ENCODE data around the gene NDRG3. TPM values are rescaled to one million over a fixed set of nuclear protein-coding genes. Genes with fewer than 3 reads are reported as not detected.
A peak's percentile ranks its signal among the peaks of the same experiment; 100 is the strongest.

The NDRG3 gene
- total and polyA plus RNA-seq, 2 of the 4 experiments (the other 2 are of a cell fraction): 24.8 to 34.2 TPM

DNA sequence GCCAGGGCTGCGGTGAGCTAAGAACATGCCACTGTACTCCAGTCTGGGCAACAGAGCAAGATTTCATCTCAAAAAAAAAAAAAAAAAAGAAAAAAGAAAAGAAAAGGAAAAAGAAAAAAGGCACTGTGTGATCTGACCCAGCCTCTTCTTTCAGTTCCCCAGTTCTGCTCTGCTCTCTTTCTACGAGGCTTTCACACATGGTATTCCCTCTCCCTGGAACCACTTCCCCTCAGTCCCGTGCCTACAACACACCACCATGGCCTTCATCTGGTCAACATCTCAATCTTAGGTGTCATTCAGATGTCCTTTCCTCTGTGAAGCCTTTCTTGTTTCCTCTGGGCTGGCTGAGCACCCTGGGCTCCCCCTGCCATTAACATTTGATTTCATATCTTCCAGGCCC is 29.9 kb upstream of the NDRG3 start:
- no peak overlapping the region for H3K14ac ChIP-seq (replicated peaks; ENCODE audit: low read depth, low read length)
- dilution Hi-C loops (cut with HindIII; ENCODE audit: low sequenced_read_pairs, unreplicated experiment): no loop called here
- POLR2A ChIA-PET (ENCODE audit: unreplicated experiment): no interaction called here
- H3K9me3 ChIP-seq (ENCODE audit: control insufficient read depth, insufficient read depth, low read length): no peaks in the 10 kb centered on the region
- peaks cover under 1% of the 10 kb centered on the region; the same call in 1 of the 2 replicates for H3K36me3 ChIP-seq (ENCODE audit: control insufficient read depth, insufficient read depth, low read length)
- 75% methylated on average over 1 of the region's 3 CpGs; no CpG with 5 or more reads in 1 of the 2 experiments for WGBS, 2 experiments (ENCODE audit: extremely low coverage in 2 of 2, insufficient read length in 1 of 2)
- H4K20me1 ChIP-seq (ENCODE audit: insufficient read depth, low read length): no peaks in the 10 kb centered on the region
- no peak overlapping the region for H4K8ac ChIP-seq (ENCODE audit: low read depth in 2 of 2, low read length in 2 of 2)
- H3K4ac ChIP-seq (ENCODE audit: low read depth, low read length): no peak overlapping the region; the same call in 1 of the 2 replicates
- no peak overlapping the region for H2BK20ac ChIP-seq (ENCODE audit: low read depth, low read length)
- H3K4me3 ChIP-seq (ENCODE audit: insufficient read depth, low read depth, low read length): no peak overlapping the region
- H2AK9ac ChIP-seq (replicated peaks; ENCODE audit: low read depth, low read length, poor library complexity): peak overlapping the region; percentile 4
- CTCF ChIA-PET: no interaction called here
- no peak overlapping the region for H4K5ac ChIP-seq (ENCODE audit: low read depth, low read length)
- no peaks in the 10 kb centered on the region; the same call in 1 of the 2 replicates for H3K9me1 ChIP-seq (ENCODE audit: insufficient read depth, low read length)
- no peak overlapping the region for H2AK5ac ChIP-seq (ENCODE audit: low read depth, low read length)
- no peak overlapping the region for H3K9ac ChIP-seq (ENCODE audit: low read depth, low read length)
- no peak overlapping the region for H2AFZ ChIP-seq (replicated peaks; ENCODE audit: low read length, poor library complexity)
- ATAC-seq (ENCODE audit: low read depth): no peak
- H3K27ac ChIP-seq (ENCODE audit: insufficient read depth, low read length): no peak overlapping the region
- H2BK120ac ChIP-seq (ENCODE audit: low read depth, low read length): no peak overlapping the region
- H3K4me2 ChIP-seq (ENCODE audit: low read depth, low read length): no peak overlapping the region
- H3K56ac ChIP-seq (ENCODE audit: extremely low read depth, insufficient read depth, low read length): no peak overlapping the region
- in situ Hi-C loops (cut with MboI; ENCODE audit: low sequenced_read_pairs): no loop called here
- no peak overlapping the region for H2BK5ac ChIP-seq (ENCODE audit: low read depth, low read length, poor library complexity, severe bottlenecking)
- no peaks in the 10 kb centered on the region for H3K27me3 ChIP-seq (ENCODE audit: control insufficient read depth, insufficient read depth, low read length)
- no peak overlapping the region for H2BK15ac ChIP-seq (ENCODE audit: low read depth, low read length)
- intact Hi-C loops (cut with micrococcal nuclease): no loop called here
- no peak for DNase-seq
- H3K23ac ChIP-seq (ENCODE audit: low read depth, low read length): no peak overlapping the region
- no peak overlapping the region for H4K91ac ChIP-seq (ENCODE audit: insufficient read depth, low read depth, low read length)
- no TSS peak for BruUV-seq (replicated peaks)
- H3K18ac ChIP-seq (ENCODE audit: low read depth, low read length): no peak overlapping the region
- peaks cover 4 to 15% of the 10 kb centered on the region in 2 experiments; a peak in 3 of 4 replicates for H3K79me1 ChIP-seq (ENCODE audit: low read depth in 1 of 2, low read length in 2 of 2)
- H3K4me1 ChIP-seq (ENCODE audit: control insufficient read depth, insufficient read depth, low read length): 0 out of 2 replicates have a peak, but pooled peaks cover 2% of the 10 kb centered on the region
- no peak for TF ChIP-seq BHLHE40 (IDR thresholded peaks at IDR 0.05; ENCODE audit: low read depth, low read length)
